AG10803 (cell line): ENCODE data around the gene DNMBP.

ENCODE experiments used
- DNase-seq: peaks from one replicate; pipeline ENCODE4 v3.0.0; 2010; ENCODE audit warnings: low read depth
- H3K4me3 ChIP-seq: 2 replicates; pipeline ENCODE4 v1.5.1; 2011; ENCODE audit warnings: mild to moderate bottlenecking, low read length, control low read depth
- CTCF ChIP-seq: conservative IDR thresholded peaks from 2 replicates; pipeline ENCODE4 v1.5.1; 2011; ENCODE audit warnings: mild to moderate bottlenecking, low read length, control low read depth, inconsistent platforms

The DNMBP gene

GRCh38 chr10:99984211-99985034, 25.3 kb downstream of the DNMBP start:
- peak overlapping the region; percentile 3 for H3K4me3 ChIP-seq
- DNase-seq, result peak; percentile 38
- TF ChIP-seq CTCF, result no peak

- no peak for TF ChIP-seq CTCF
- peak; percentile 85 for DNase-seq
- peak overlapping the region; percentile 44 for H3K4me3 ChIP-seq
These were observed 26.3 kb downstream of the DNMBP start for GRCh38 chr10:99983280-99983988.

GRCh38 chr10:99982728-99983127, 27.0 kb downstream of the DNMBP start:
- no peak for DNase-seq
- TF ChIP-seq CTCF, result no peak
- no peak overlapping the region; the same call in 1 of the 2 replicates for H3K4me3 ChIP-seq

GRCh38 chr10:99981581-99982199, 28.1 kb downstream of the DNMBP start:
- TF ChIP-seq CTCF, result no peak
- H3K4me3 ChIP-seq, result no peak overlapping the region
- no peak for DNase-seq

GRCh38 chr10:99979066-99979685, 30.6 kb downstream of the DNMBP start:
- no peak for TF ChIP-seq CTCF
- no peak overlapping the region for H3K4me3 ChIP-seq

GRCh38 chr10:99977916-99978315, 31.8 kb downstream of the DNMBP start:
- no peak for DNase-seq
- TF ChIP-seq CTCF, result no peak
- H3K4me3 ChIP-seq, result no peak overlapping the region

More at GRCh38 chr10:99979066-99979685, 30.6 kb downstream of the DNMBP start:
- DNase-seq, result no peak
